SJCRH30 (cell line): ENCODE data around the gene PEAK3. TPM values are rescaled to one million over a fixed set of nuclear protein-coding genes. Genes with fewer than 3 reads are reported as not detected.

Experiments used
- DNase-seq, 2 experiments: peaks; one replicate each; pipeline ENCODE4 v3.0.0-alpha.2; 2015 to 2020
- H3K27ac ChIP-seq: fragments of 250-450 bp; sonication (Bioruptor Pico); 2 replicates; pipeline ENCODE4 v1.5.1; 2020; ENCODE audit warnings: mild to moderate bottlenecking, moderate library complexity
- H3K27me3 ChIP-seq: fragments of 250-450 bp; sonication (Bioruptor Pico); 2 replicates; pipeline ENCODE4 v1.5.1; 2020; ENCODE audit warnings: mild to moderate bottlenecking, moderate library complexity
- H3K36me3 ChIP-seq: fragments of 250-450 bp; sonication (Bioruptor Pico); 2 replicates; pipeline ENCODE4 v1.5.1; 2020; ENCODE audit warnings: mild to moderate bottlenecking, moderate library complexity
- H3K4me1 ChIP-seq: fragments of 250-450 bp; sonication (Bioruptor Pico); 2 replicates; pipeline ENCODE4 v1.5.1; 2020; ENCODE audit warnings: mild to moderate bottlenecking, moderate library complexity
- H3K4me3 ChIP-seq: fragments of 250-450 bp; sonication (Bioruptor Pico); 2 replicates; pipeline ENCODE4 v1.5.1; 2020; ENCODE audit warnings: mild to moderate bottlenecking, moderate library complexity
- H3K9me3 ChIP-seq: fragments of 250-450 bp; sonication (Bioruptor Pico); replicated peaks from 2 replicates; pipeline ENCODE4 v1.5.1; 2020; ENCODE audit warnings: mild to moderate bottlenecking, moderate library complexity
- total RNA-seq: library from RNA; depleted of rRNA; stranded (reverse); fragments of >200 nt; shearing (Covaris generic); gene quantifications from 2 replicates; pipeline ENCODE4 v1.2.3, GENCODE V29; 2014; rRNA removed

The PEAK3 gene
- total RNA-seq, 1 experiment from 2014 or later: 0.06 TPM

- H3K9me3 ChIP-seq: no peaks in the 10 kb centered on the region
- DNase-seq: no peak
- H3K36me3 ChIP-seq: peaks cover 33% of the 10 kb centered on the region
Measured at GRCh38 chr19:2227415-2228156, 54.4 kb downstream of the PEAK3 start.

GRCh38 chr19:2226840-2227360 lies 55.1 kb downstream of the PEAK3 start:
- no peak overlapping the region for H3K27ac ChIP-seq
- no peaks in the 10 kb centered on the region for H3K4me1 ChIP-seq
- DNase-seq: no peak
- peaks cover 36% of the 10 kb centered on the region for H3K36me3 ChIP-seq
- H3K4me3 ChIP-seq: no peak overlapping the region
- H3K27me3 ChIP-seq: no peaks in the 10 kb centered on the region
- no peaks in the 10 kb centered on the region for H3K9me3 ChIP-seq

More at GRCh38 chr19:2227415-2228156, 54.4 kb downstream of the PEAK3 start:
- H3K27ac ChIP-seq: no peak overlapping the region
- H3K4me1 ChIP-seq: no peaks in the 10 kb centered on the region
- H3K4me3 ChIP-seq: no peak overlapping the region
- H3K27me3 ChIP-seq: no peaks in the 10 kb centered on the region

- Histone ChIP-seq H3K9me3 (no peaks in the 10 kb centered on the region), H3K27me3 (no peaks in the 10 kb centered on the region), H3K36me3 (peaks cover 38% of the 10 kb centered on the region), H3K27ac (no peak overlapping the region), H3K4me3 (no peak overlapping the region), H3K4me1 (no peaks in the 10 kb centered on the region)
- DNase-seq: no peak
Measured at GRCh38 chr19:2226051-2226839, 55.7 kb downstream of the PEAK3 start.

GRCh38 chr19:2225415-2226050 lies 56.4 kb downstream of the PEAK3 start:
- Histone ChIP-seq H3K27me3 (no peaks in the 10 kb centered on the region), H3K4me1 (no peaks in the 10 kb centered on the region), H3K9me3 (no peaks in the 10 kb centered on the region), H3K4me3 (no peak overlapping the region), H3K27ac (no peak overlapping the region), H3K36me3 (peaks cover 39% of the 10 kb centered on the region)
- DNase-seq: no peak

GRCh38 chr19:2224754-2225349 lies 57.1 kb downstream of the PEAK3 start:
- no peaks in the 10 kb centered on the region for H3K4me1 ChIP-seq
- no peak for DNase-seq
- no peaks in the 10 kb centered on the region for H3K9me3 ChIP-seq
- no peak overlapping the region for H3K27ac ChIP-seq
- no peak overlapping the region for H3K4me3 ChIP-seq
- H3K36me3 ChIP-seq: peaks cover 41% of the 10 kb centered on the region
- no peaks in the 10 kb centered on the region for H3K27me3 ChIP-seq

Other genes starting within 250 kb of the PEAK3 start
- 33.2 and 34.5 TPM in 2 replicates for gene MKNK2, start 230.9 kb downstream of the PEAK3 start, total RNA-seq
- gene MOB3A, start 185.8 kb downstream of the PEAK3 start, total RNA-seq: 6.9 and 9.2 TPM in 2 replicates
- gene IZUMO4, start 185.3 kb downstream of the PEAK3 start, total RNA-seq: 0.38 TPM in 1 of 2 replicates, not detected in the other
- 101 and 107 TPM in 2 replicates for gene AP3D1, start 130.6 kb downstream of the PEAK3 start, total RNA-seq
- gene DOT1L, start 118.2 kb downstream of the PEAK3 start, total RNA-seq: 16.2 and 18.4 TPM in 2 replicates
- gene PLEKHJ1, start 45.8 kb downstream of the PEAK3 start, total RNA-seq: 51.8 and 52.7 TPM in 2 replicates
- 44.5 and 49.1 TPM in 2 replicates for gene SF3A2, start 45.4 kb downstream of the PEAK3 start, total RNA-seq
- gene AMH, start 32.9 kb downstream of the PEAK3 start, total RNA-seq: 6.9 and 11.5 TPM in 2 replicates
- 40.1 and 50.2 TPM in 2 replicates for gene JSRP1, start 25.8 kb downstream of the PEAK3 start, total RNA-seq
- not detected in 2 replicates for gene LINGO3, start 26.0 kb upstream of the PEAK3 start, total RNA-seq
- 179 and 185 TPM in 2 replicates for gene LSM7, start 46.4 kb upstream of the PEAK3 start, total RNA-seq
- 7.7 and 14.3 TPM in 2 replicates for gene SPPL2B, start 46.5 kb upstream of the PEAK3 start, total RNA-seq
- gene TMPRSS9, start 78.1 kb upstream of the PEAK3 start, total RNA-seq: 0.04 TPM in 1 of 2 replicates, not detected in the other
- 35.7 and 49.3 TPM in 2 replicates for gene TIMM13, start 145.4 kb upstream of the PEAK3 start, total RNA-seq
- 152 and 160 TPM in 2 replicates for gene LMNB2, start 174.8 kb upstream of the PEAK3 start, total RNA-seq
- 2.6 and 2.8 TPM in 2 replicates for gene GADD45B, start 194.0 kb upstream of the PEAK3 start, total RNA-seq